HG03575 (cell line): Measurements from ENCODE around the gene MARCHF3.
"Not testable (repeated sequence)": the region's sequence is repeated elsewhere in the genome, so short reads cannot be mapped to it uniquely, and the experiment has no call there.

Source experiments
- ATAC-seq: cut with Tn5 transposase; IDR thresholded peaks from one replicate; pipeline ENCODE4 v1.9.1; 2021; ENCODE audit not compliant: unreplicated experiment, insufficient number of reproducible peaks, low FRiP score; ENCODE audit errors: extremely low read depth

MARCHF3 gene

DNA sequence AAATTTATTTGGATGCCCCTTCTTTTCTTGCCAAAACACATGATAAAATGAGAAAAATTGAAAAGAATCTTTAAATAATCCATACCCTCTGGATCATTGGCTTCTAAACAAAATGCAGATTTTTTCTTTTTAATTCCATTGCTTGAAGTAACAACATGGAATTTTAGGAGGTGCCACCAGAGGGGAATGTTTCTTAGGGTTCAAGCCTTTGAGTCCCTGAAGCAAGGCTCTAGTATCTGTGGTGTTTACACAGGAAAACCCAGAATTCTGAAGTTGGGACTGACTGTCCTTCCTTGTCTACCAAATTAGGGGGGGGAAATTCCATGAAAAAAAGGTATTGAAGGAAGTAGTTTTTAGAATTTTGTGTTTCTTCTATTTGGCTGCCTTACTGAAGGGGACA, 184.0 kb downstream of the MARCHF3 start:
- no peak for ATAC-seq

GRCh38 chr5:126845470-126846070, 184.8 kb downstream of the MARCHF3 start:
- ATAC-seq, result not testable (repeated sequence)

GRCh38 chr5:126843375-126843774, 187.0 kb downstream of the MARCHF3 start:
- not testable (repeated sequence) for ATAC-seq

GRCh38 chr5:126839407-126839806, 191.0 kb downstream of the MARCHF3 start:
- not testable (repeated sequence) for ATAC-seq

DNA sequence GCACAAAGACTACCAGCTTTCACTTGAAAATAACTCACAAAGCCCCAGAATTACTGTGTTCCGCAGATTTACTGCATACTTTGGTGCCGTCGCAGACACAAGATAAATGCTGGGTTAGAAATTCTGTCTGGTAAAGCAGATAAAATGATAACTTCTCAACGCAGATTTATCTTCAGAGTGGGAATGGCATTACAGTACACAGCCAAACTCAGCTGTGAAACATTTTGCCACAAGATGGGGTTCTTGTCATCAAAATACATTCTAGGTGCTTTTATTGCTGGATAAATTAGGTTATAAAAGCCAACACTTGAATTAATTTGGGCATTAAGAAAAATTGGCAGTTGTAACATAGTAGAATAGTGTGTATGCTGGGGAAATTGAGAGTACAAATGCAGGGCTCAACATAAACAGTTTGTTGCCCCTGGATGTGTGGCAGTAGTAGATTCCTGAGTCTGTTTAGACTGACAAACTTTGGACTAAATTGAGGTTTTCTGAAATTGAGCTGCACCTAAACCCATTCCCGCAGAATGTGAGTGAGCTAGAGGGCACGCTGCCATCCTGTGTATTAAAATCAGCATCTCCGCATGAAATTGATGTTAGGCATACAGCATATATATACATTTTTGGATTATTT, 192.3 kb downstream of the MARCHF3 start:
- ATAC-seq, result no peak

GRCh38 chr5:126837242-126837641, 193.1 kb downstream of the MARCHF3 start:
- no peak for ATAC-seq

GRCh38 chr5:126836778-126837177, 193.6 kb downstream of the MARCHF3 start:
- no peak for ATAC-seq

GRCh38 chr5:126831156-126831555, 199.2 kb downstream of the MARCHF3 start:
- no peak for ATAC-seq

- ATAC-seq, result no peak
Measured at GRCh38 chr5:126830061-126830460, 200.3 kb downstream of the MARCHF3 start.

- ATAC-seq, result no peak
Measured at GRCh38 chr5:126829098-126829497, 201.3 kb downstream of the MARCHF3 start.

GRCh38 chr5:126826619-126827215, 203.6 kb downstream of the MARCHF3 start:
- no peak for ATAC-seq

- no peak for ATAC-seq
Measured at GRCh38 chr5:126819253-126819652, 211.1 kb downstream of the MARCHF3 start.

GRCh38 chr5:126818736-126819135, 211.6 kb downstream of the MARCHF3 start:
- ATAC-seq, result no peak
